Measurements from ENCODE around the gene CSTF2T.
A peak's percentile ranks its signal among the peaks of the same experiment; 100 is the strongest.

The CSTF2T gene

GRCh38 chr10:51699475-51700227, at the start of gene CSTF2T:
TSS of gene CSTF2T (minus strand) at chr10:51699595. CDS start at chr10:51699549, 46 bp downstream.
- DNase-seq: peak; percentile 74

- no peak for DNase-seq
These were observed 49.6 kb upstream of the CSTF2T start for GRCh38 chr10:51748959-51749358.

GRCh38 chr10:51747216-51747615, 47.8 kb upstream of the CSTF2T start:
- no peak for DNase-seq

- DNase-seq: no peak
These were observed 46.0 kb upstream of the CSTF2T start for GRCh38 chr10:51745397-51745796.

GRCh38 chr10:51744235-51745000, 45.0 kb upstream of the CSTF2T start:
- DNase-seq: no peak

- no peak for DNase-seq
These were observed 43.8 kb upstream of the CSTF2T start for GRCh38 chr10:51743146-51743545.

- DNase-seq: no peak
These were observed 33.7 kb upstream of the CSTF2T start for GRCh38 chr10:51733057-51733456.

- DNase-seq: no peak
These were observed 30.6 kb upstream of the CSTF2T start for GRCh38 chr10:51729822-51730555.

GRCh38 chr10:51724038-51724437, 24.6 kb upstream of the CSTF2T start:
- no peak for DNase-seq

- DNase-seq: no peak
These were observed 19.5 kb upstream of the CSTF2T start for GRCh38 chr10:51718804-51719291.

- DNase-seq: no peak
These were observed 17.6 kb upstream of the CSTF2T start for GRCh38 chr10:51716981-51717380.

GRCh38 chr10:51711519-51711891, 12.1 kb upstream of the CSTF2T start:
- no peak for DNase-seq

- no peak for DNase-seq
These were observed 10.1 kb upstream of the CSTF2T start for GRCh38 chr10:51709324-51709972.

- DNase-seq: no peak
These were observed 9.2 kb upstream of the CSTF2T start for GRCh38 chr10:51708609-51709008.

- DNase-seq: no peak
These were observed 8.5 kb upstream of the CSTF2T start for GRCh38 chr10:51707821-51708424.

- DNase-seq: no peak
These were observed 8.0 kb upstream of the CSTF2T start for GRCh38 chr10:51707392-51707791.

- no peak for DNase-seq
These were observed 6.8 kb upstream of the CSTF2T start for GRCh38 chr10:51706225-51706624.

GRCh38 chr10:51705774-51706173, 6.4 kb upstream of the CSTF2T start:
- no peak for DNase-seq

GRCh38 chr10:51700228-51700817, 928 bp upstream of the CSTF2T start:
- peak; percentile 26 for DNase-seq

- DNase-seq: peak; percentile 9
These were observed 285 bp downstream of the CSTF2T start for GRCh38 chr10:51699145-51699474.

GRCh38 chr10:51698473-51699063, 827 bp downstream of the CSTF2T start:
- no peak for DNase-seq

GRCh38 chr10:51696251-51696650, 3.1 kb downstream of the CSTF2T start:
- no peak for DNase-seq

Data from DMS79 treated with DMSO at 0.1 percent for 48 hours (cell line).